ENCODE results near the gene DLX1.
"Not testable (repeated sequence)": the region's sequence is repeated elsewhere in the genome, so short reads cannot be mapped to it uniquely, and the experiment has no call there.

DLX1 gene

GRCh38 chr2:172085460-172086159 is at the start of gene DLX1:
Gene DLX1, plus strand, starts transcription at chr2:172085507. Its CDS starts 171 bp downstream, at chr2:172085678.
- peak in 3 of 10 donors; percentile 54 to 74 (median 59) for DNase-seq
- intact Hi-C loops (cut with DNase I), result no loop called here

GRCh38 chr2:172038121-172038520 is 47.2 kb upstream of the DLX1 start:
- DNase-seq, result no peak
- intact Hi-C loops (cut with DNase I), result no loop called here

GRCh38 chr2:172038604-172039003 is 46.7 kb upstream of the DLX1 start:
- no peak for DNase-seq
- intact Hi-C loops (cut with DNase I), result no loop called here

- intact Hi-C loops (cut with DNase I), result no loop called here
Observed at GRCh38 chr2:172039011-172039704, 46.1 kb upstream of the DLX1 start.

GRCh38 chr2:172040311-172040710 is 45.0 kb upstream of the DLX1 start:
- no peak for DNase-seq
- intact Hi-C loops (cut with DNase I), result no loop called here

More at GRCh38 chr2:172039011-172039704, 46.1 kb upstream of the DLX1 start:
- DNase-seq, result no peak

GRCh38 chr2:172046080-172046678 is 39.1 kb upstream of the DLX1 start:
- no peak for DNase-seq
- intact Hi-C loops (cut with DNase I), result no loop called here

- intact Hi-C loops (cut with DNase I), result no loop called here
- no peak for DNase-seq
Observed at GRCh38 chr2:172046866-172047565, 38.3 kb upstream of the DLX1 start.

- DNase-seq, result no peak
- intact Hi-C loops (cut with DNase I), result no loop called here
Observed at GRCh38 chr2:172047566-172048507, 37.5 kb upstream of the DLX1 start.

- intact Hi-C loops (cut with DNase I), result no loop called here
- no peak for DNase-seq
Observed at GRCh38 chr2:172048508-172049503, 36.5 kb upstream of the DLX1 start.

- intact Hi-C loops (cut with DNase I), result no loop called here
- DNase-seq, result no peak
Observed at GRCh38 chr2:172049567-172050120, 35.7 kb upstream of the DLX1 start.

- DNase-seq, result no peak
- intact Hi-C loops (cut with DNase I), result no loop called here
Observed at GRCh38 chr2:172050479-172051125, 34.7 kb upstream of the DLX1 start.

- intact Hi-C loops (cut with DNase I), result no loop called here
- DNase-seq, result no peak
Observed at GRCh38 chr2:172052000-172052983, 33.0 kb upstream of the DLX1 start.

- no peak for DNase-seq
- intact Hi-C loops (cut with DNase I), result no loop called here
Observed at GRCh38 chr2:172053486-172053885, 31.8 kb upstream of the DLX1 start.

GRCh38 chr2:172056293-172056692 is 29.0 kb upstream of the DLX1 start:
- intact Hi-C loops (cut with DNase I), result no loop called here
- DNase-seq, result no peak

GRCh38 chr2:172058660-172059059 is 26.6 kb upstream of the DLX1 start:
- DNase-seq, result no peak

GRCh38 chr2:172060118-172060517 is 25.2 kb upstream of the DLX1 start:
- intact Hi-C loops (cut with DNase I); DNase-seq: not testable (repeated sequence)

More at GRCh38 chr2:172058660-172059059, 26.6 kb upstream of the DLX1 start:
- intact Hi-C loops (cut with DNase I), result no loop called here
